GM19455 (cell line): ENCODE results near the gene LYRM4.

Experiments used
- ATAC-seq: cut with Tn5 transposase; IDR thresholded peaks from one replicate; pipeline ENCODE4 v1.9.1; 2021; ENCODE audit not compliant: unreplicated experiment

LYRM4 gene

DNA sequence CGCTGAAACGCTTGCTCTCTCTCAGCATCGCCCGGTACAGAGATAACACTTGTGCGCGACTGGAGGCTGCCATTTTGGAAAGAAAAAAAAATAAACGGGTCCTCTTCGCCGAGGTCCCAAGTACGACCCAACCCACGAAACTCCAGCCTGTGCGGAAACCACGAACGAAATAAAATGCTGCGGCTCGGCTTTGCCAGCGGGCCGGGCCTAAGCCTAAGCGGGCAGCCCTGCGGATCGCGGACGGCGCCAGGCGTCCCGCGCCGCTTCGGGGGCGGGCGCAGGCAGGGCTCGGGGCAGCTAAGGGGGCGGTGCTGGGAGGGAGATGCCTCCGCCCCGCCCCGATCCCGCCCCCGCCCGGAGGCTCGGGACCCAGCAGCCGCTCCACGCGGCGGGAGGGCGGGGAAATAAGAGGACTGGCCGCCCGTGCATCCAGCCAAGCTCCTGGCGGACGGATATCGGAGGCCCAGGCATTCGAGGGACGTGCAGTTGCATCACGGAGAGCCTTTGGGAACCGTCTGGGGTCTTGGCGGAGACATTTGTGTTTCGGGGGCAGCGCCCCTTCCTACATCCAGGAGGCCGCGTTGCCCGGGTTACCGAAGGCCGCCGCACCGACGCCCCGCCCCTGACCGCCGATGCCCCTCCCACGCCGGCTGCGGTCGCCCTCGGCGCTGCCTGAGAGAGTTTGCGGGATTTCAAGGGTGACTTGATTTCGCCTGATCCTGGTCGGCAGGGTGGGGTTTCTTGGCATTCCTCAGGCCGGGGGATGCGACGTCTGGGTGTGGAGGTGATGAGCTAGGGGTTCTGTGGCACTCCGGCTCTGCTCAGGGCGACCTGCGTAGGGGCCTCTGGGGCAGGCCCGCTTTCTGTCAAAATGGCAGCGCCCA, at the start of gene LYRM4, which contains the start of gene FARS2:
Gene LYRM4 (minus strand): TSS at position 290 of the 884 bp plus-strand sequence. CDS start 217 bp downstream, at position 73.
Gene FARS2 (plus strand): TSS at position 853 of the 884 bp plus-strand sequence.
- ATAC-seq = peak; percentile 77

DNA sequence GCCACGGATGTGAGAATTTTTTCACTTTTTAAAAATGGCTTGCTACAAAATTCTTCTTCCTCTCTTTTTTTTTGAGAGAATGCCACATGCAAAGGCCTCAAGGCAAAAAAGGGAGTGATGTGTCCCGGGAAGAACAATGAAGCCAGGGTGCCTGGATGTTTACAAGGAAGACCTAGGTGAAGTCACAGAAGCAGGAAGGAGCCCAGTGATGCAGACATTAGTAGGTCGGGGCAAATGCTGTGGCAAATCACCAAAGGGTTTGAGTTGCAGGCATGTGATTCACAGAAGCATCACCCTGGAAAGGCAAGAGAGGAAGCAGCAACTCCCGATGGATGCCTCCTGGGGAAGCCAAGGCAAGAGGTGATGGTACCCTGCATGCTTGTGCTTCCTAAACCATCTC, 47.3 kb upstream of the LYRM4 start:
- ATAC-seq = no peak

DNA sequence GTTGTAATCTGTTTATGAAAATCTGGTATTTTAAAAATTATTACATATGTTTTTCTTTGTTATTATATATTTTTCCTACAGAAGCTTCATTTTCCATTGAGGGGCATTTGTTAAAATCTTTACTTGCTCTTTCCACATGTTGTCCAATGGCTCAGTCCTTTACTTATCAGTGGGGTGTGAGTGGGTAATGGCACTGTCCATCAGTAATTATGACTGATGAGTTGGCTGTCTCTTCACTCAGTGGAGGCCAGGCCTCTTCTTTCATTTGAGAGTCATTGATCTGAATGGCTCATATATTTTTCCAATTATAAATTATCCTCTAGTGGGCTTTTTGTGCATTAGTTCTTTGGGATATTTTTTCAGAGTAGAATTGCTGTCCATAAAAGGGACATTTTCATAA, 46.3 kb upstream of the LYRM4 start:
- ATAC-seq = no peak

DNA sequence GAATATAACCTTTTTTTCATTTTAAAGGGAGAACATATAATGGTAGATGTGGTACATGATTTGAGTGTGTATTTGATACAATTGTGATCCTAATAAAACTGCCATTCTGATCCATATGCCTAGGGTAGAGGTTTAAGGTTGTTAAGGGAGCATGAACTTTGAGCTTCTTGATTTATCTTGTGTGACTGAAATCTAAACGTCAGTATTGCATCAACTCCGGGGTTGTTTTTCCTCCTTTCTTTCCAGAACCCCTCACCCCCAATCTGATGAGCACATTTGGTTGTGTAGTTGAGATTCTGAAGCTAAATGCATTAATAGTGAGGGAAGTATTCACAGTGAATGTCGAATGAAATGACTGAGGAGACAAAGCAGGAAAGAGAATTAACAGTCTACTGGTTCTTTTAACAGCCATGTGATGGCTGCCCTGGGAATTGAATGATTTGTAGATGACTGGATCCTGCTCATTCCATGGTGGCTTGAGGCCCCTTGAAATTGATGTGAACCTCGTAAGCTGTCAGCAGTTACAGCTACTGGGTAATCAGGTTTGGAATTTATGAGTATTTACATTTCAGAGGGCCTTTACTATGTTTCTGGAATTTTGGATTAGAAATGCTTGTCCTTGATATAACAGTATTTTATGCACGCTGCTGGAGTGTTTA, 45.3 kb upstream of the LYRM4 start:
- ATAC-seq = no peak

DNA sequence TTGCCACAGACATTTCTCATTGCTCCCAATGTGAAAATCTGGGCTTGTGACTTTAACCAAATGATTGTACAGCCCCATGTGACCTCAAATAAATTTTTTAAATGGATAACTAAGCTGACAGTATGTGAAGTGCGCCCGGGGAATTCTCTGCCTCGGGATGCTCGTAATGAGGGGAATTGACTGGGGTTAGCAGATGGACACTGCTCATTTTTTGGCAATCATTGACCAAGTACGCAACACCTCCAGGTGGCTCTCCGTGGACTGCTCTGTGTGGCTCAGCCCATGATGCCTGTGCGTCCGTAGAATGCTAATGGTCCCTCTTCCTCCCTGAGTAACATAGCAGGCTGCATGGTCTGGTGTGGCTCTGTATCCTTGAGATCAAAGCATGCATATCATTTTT, 42.9 kb upstream of the LYRM4 start:
- ATAC-seq = no peak

DNA sequence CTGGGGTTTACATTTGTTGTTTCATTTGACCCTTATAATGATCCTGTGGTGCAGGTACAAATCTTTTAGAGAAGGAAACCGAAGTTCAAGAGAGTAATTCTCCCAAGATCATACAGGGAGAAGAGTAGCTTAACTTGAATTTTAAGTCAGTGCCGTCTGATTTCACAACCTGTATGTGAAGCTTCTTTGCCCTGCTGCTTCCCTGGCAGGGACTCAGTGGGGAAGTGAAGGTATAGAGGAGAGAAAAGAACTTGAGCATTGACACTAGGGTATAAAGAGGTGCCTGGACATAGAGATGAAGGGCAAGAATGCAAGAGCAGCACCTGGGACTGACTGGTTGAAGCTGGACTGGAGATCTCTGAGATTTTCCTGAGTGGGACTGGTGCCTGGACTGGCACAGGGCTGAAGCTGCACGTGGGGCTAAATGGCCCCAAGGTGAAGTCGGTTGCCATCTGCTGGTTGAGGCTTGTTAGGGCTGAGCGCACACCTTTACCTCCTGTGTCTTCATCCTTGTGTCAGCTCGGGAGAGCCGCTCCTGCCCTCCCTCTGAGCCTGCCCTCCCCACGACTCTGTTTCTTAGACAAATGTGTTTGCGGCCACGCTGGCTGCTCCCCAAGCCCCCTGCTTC, 42.4 kb upstream of the LYRM4 start:
- ATAC-seq = peak; percentile 76

DNA sequence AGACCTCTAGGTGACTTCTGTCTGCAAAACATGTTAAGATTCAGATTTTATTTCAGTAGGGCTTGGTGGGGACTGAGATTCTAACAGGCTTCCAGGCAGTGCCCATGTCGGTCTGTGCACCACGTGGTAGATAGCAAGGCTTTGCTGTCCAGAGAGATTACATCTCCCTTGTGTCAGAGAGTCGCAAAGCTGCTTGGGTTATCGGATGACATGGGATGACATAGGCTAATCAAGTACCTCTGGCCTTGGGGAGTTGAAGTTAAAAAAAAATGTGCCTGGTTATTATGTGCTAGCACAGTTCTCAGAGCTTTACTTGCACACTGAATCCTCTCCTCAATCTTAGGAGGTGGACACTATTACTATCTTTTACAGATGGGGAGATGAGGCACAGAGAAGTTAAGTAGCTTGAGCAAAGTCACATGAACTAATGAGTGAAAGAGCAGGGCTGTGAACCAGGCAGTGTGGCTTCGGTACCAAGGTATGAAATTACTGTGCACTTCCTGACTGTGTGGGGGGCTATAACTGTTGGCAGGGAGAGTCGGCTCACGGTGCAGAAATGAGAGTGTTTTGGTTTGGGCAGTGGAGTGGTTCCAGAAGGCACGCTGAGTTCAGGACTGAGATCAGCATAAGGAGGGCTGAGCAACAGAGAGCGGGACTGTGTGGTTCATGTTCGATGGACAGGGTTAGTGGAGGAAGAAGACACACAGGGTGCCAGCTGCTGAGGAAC, 41.6 kb upstream of the LYRM4 start:
- peak; percentile 78 for ATAC-seq

DNA sequence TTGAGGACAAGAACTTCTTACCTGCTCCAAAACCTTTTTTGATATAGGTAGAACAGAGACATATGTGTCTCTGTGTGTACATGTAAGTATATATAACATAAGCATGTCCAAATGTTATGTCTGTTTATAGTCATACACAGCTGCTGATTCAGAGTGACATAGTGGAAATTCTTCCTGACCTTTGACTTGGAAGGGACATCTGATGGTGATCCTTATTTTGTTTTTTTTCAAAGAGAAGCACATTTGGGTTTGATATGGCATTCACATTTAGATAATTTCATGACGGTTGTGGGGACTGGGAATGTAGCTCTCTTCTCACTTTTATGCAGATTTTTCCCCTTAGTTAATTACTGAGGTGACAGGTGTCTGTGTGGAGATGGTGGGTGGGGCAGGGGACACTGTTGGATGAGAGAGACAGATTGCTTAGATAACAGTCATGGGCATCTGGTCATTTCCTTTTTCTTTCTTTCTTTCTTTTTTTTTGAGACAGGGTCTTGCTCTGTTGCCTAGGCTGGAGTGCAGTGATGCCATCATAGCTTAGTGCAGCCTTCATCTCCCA, 39.5 kb upstream of the LYRM4 start:
- no peak for ATAC-seq

DNA sequence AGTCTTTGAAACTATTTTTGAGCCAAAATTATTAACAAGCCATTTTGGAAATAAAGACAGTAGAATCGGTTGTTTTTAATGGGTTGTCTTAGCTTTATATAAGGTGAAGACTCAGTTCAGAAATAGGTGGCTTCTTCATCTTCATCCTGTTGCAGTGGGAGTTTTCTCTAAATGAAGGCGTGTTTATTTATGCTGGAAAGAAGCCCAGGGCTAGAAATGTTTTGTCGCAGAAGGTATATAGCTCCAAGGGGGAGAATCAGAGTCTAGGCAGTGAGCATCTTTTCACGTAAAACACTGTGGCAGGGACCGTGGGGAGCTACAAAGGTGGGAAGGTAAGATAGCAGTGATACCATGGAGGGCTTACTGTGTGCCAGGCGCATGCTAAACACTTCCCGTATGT, 34.9 kb upstream of the LYRM4 start:
- no peak for ATAC-seq

DNA sequence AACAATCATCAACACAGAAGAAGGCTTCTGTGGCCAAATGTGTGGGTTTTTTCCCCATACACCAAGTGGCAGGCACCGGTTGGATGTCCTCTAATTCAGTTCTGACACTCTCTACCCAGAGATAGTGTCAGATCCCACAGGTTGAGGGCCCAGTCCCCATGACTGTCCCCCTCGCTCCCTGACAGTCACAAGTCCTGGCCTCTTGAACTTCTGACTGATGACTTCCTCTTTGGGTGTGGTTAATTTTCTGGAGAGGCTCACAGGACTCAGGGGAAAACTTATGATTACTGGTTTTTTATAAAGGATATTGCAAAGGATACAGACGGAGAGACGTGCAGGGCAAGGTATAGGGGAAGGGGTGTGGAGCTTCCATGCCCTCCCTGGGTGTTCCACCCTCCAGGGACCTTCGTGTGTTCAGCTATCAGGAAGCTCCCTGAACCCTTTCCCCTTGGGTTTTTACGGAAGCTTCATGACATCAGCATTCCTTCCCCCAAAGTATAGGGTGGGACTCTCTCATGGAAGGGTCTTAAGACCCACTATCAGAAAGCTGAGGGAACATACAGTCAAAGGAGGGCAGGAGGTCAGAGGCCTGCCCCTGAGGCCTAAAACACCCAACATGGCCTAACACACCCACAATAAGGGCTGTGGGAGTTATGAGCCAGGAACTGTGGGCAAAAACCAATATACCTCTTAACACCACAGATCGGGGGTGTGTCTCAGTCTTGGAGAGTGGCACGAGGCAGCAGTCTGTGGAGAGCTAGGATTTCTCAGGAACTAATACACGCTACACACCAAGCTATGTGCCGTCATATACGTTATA, 33.9 kb upstream of the LYRM4 start:
- no peak for ATAC-seq

DNA sequence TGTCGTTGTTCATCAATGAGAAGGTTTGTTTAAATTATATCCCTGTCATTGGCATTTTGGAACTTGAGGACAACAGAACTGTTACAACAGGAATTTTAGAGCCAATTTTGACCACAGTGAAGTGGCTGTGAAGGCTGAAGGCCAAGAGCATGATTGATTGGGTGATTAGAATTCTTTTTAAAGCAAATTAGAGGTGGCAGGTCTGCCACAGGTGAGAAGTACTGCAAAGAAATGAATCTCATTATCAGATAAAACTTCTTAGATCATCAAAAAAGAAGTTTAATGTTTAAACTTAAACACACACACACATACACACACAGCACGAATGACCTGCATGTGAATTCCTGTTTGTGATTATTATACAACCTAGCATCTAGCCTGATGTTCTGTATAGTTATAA, 32.9 kb upstream of the LYRM4 start:
- ATAC-seq = no peak

DNA sequence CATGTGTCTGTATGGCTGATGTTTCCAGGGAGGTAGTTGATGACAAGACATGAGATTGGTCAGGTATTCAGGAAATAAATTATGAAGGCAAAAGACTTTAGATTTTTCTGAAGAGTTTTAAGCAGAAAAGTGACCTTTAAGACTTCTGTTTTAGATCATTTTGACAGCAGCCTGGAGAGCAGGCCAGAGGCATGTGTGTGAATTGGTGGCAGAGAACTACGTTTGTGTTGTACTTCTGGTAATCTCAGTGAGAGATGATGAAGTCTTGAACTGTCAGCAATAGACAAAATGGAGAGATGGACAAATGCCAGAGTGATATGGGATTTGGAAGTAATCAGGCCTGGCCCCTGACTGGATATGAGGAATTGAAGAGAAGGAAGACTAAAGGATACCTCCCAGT, 31.4 kb upstream of the LYRM4 start:
- no peak for ATAC-seq

DNA sequence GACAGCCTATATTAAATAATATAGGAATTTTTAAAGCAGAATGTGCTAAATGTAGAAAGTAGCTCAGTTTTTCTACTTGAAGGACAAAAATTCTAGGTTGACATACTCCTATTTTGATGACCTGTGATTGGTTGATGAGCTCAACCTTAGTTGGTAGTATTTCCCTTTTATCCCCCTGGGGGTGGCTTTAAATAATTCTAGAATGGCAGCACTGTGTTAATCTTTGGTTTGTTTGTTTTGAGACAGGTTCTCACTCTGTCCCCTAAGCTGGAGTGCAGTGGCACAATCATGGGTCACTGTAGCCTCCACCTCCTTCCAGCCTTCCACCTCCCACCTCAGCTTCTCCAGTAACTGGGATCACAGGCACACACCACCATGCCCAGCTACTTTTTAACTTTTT, 29.8 kb upstream of the LYRM4 start:
- no peak for ATAC-seq

DNA sequence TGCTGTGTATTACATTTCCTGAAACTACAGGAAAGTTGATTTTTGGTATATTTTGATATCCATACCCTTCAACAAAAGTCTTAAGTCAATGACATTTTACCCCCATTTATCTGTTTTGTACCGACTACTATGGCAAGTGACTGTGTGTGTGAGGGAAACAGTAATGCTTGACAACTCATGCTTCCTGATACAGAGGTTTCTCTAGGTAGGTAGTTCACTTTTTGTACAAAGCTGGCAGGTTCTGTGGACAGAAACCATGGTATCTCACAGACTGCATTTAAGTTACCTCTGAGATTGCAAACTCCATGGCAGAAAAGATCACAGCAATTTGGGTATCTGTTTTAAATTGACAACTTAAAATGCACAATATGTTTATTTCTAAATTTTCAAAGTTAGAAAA, 29.3 kb upstream of the LYRM4 start:
- no peak for ATAC-seq

DNA sequence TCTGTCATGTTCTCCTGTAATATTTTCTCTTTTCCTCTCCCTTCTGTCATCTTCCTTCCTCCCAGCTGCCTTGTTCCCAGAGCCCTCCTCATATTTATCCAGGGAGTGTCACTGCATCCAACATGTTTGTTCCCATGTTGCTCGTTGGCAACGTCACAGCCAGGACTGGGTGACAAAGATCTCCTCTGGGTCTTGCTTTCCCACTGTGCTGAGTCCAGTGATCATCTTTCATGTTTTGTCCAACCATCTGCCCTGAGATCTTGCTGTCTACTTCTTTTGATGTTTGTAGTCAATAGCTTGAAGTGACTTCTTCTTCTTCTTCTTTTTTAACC, 27.2 kb upstream of the LYRM4 start:
- no peak for ATAC-seq

DNA sequence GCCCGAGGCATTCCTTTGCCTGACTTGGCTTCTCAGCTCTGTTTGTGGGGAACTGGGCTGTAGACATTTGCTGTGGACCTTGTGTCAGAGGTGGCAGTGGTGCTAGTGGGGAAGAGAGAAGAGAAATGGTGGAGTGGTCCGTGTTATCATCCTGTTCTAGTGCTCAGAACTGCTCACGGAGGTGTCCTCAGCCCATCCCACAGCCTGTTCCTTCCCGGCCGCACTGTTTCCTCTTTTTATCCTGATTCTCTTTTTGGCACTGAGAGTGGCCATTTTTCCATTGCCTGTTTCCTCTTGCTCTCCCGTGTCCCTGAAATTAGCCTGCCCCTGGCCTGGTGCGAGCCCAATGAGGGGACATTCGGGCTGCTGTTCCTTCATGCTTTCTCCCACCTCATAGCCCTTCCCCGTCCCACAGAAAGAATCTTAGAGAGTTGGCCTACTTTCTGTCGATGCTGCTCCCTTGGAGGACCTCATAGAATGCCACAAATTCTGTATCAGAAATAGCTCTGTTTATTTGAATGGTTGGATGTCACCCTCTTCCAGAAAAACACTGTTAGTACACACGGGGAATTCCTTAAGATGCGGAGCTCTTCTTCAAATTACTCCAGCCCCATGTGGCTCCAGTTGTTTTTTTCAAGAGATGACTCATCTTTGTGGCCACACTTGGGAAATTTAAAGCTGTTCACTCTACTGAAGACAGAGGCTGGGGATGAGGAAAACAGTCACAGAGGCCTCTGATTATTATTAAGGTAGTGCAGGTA, 26.6 kb upstream of the LYRM4 start:
- no peak for ATAC-seq

DNA sequence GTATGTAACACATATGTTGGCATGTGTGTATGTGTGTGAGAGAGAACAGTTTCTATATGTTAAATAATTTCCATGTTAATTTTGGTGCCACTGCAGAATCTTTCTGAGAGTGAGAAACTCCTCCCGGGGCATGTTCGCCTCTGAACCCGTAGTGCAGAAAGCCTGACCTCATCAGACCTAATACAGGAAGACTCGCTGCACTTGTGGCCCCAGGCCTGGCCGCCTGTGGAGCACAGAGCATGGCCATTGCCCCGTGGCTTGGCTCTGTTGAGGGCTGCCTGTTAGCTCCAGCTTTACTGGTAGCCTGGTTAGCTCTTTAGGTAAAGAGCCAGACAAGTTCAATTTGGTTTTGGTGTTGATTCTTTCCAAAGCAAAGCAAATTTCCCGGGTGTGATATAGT, 26.0 kb upstream of the LYRM4 start:
- no peak for ATAC-seq

DNA sequence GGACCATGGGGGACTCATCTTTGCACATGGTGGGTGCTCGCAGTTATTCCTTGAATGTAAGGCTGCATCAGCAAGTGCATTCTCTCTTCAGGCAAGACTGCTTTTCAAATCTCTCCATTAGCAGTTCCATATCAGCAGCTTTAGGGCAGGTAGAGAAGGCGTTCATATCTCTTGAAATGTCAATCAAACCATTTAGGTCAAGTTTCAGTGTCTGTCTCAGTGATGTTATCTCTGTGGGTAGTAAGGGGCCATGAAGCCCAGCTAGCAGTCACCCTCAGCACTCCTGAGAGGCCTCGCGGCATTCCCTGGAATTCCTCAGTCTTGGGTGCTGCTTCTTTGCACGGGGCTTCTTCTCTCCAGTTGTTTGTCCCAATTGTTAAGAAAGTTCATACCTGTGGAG, 24.8 kb upstream of the LYRM4 start:
- ATAC-seq = no peak

DNA sequence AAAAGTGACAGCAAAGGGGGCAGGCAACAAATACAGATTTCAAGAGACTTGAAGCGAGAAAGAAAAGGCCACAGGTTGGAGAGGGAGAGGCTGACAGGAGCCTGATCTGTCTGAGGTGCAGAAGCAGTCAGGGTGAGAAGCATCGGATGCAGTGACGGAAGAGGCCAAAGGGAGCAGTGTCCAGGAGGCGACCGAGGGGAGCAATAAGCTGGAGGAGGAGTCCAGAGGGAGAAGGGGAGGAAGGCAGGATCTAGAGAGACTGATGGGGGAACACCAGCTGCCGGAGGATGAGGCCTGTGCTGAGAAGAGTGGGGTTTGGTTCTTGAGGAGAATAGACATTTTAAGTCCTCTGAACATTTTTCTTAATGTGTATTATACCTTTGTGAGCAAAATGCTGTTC, 24.3 kb upstream of the LYRM4 start:
- no peak for ATAC-seq
